Activated CD4-positive, alpha-beta T cell treated with anti-CD3 and anti-CD28 coated beads for 1 hour (primary cell): Measurements from ENCODE around the gene FNIP2.
"Not testable (repeated sequence)": the region's sequence is repeated elsewhere in the genome, so short reads cannot be mapped to it uniquely, and the experiment has no call there.

Experiments used
- DNase-seq: peaks from one replicate; pipeline ENCODE4 v3.0.0-alpha.2; 2020

Gene FNIP2

DNA sequence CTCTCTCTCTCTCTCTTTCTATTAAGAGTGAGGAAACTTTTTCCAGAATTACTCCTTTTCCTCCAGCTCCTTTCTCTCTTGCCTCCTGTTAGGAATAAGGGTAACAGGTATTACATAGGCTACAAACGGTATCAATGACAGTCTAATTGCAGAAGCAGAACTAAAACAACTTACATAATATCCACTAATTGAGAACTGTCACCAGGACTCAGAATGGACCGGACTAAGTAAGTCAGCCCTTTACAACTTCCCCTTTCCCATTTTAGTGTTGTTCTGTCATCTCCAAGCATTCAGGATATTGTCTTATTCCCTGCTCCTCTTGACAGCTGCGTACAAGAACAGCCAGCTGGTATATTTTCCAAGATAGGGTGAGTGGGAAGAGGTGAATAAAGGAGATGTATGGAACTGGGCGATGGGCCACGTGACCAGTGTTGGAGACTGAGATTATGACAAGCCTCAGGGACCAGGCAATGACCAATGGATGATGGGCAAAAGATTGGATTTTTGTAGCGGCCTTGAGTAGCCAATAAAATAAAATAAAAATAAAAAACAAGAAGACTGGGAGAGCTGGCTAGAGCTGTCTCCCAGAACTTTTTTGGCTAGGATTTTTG is 2.3 kb upstream of the FNIP2 start:
- no peak for DNase-seq

- no peak for DNase-seq
Observed at GRCh38 chr4:158767451-158767850, 1.4 kb upstream of the FNIP2 start.

DNA sequence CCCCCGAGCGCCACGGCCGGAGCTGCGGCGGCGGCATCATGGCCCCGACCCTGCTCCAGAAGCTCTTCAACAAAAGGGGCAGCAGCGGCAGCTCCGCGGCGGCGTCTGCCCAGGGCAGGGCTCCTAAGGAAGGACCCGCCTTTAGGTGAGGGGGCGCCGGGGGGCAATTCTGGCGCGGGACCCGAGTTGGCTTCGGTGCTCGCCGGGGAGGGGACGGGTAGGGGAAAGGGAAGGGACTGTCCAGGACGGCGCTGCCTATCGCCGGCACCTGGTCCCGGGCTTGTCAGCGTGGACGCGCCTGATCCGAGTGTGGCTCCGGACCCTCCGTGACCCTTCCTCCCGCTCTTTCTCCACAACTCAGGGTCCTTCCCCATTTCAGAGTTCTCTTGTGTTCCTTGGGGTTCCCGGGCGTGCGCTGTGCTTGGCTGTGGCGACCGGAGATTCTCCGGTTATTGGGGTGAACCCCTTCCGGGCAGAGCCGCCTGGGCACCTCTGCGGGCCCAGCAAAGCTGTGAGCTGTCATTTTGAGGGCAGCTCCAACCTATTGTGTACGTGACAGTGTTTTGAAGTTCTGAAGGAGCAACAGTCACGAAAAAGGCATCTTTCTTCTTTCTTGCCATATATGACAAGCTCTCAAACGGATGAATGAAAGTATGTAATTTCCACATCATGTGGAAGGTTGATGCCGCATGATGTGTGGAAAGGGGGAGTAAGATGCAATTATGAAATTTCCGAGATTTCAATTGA is 522 bp downstream of the FNIP2 start:
- DNase-seq, result peak; percentile 15

- DNase-seq, result no peak
Observed at GRCh38 chr4:158770671-158771070, 1.8 kb downstream of the FNIP2 start.

DNA sequence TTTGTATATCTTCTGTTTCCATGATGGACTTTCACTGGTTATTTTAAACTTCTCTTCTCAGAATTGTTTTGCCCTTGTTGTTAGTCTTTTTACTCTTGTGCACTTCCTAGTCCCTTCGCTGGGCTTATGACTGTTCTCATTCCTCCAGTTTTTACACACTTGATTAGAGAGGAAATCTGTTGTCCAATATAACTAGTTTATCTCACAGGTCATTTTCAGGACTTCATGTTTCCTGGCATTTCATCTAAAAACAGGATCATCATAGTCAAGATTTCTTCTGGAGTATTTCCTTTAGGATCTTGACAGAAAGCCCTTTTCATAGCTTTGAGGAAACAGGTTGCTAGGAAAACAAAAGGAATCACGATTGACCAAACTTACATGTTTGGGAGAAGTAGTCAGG is 3.0 kb downstream of the FNIP2 start:
- DNase-seq, result no peak

- no peak for DNase-seq
Observed at GRCh38 chr4:158775091-158775651, 6.3 kb downstream of the FNIP2 start.

DNA sequence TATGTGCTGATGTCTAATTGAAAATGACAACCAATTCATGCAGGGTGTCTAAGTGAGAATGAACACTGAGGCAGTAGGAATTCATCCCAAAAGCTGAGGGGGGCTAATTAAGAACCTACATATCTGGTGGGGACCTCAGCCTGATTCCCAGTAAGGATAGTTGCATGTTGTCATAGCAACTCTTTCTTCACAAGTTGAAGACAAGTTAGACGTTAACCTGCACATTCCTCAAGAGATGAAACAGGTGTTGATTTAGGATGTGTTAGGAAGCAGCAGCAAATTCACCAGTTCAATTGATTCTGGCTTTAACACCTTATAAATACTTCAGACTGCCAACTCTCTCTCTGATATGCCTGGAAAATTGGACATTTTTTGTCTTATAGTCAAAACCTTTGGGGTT is 7.3 kb downstream of the FNIP2 start:
- DNase-seq, result no peak

DNA sequence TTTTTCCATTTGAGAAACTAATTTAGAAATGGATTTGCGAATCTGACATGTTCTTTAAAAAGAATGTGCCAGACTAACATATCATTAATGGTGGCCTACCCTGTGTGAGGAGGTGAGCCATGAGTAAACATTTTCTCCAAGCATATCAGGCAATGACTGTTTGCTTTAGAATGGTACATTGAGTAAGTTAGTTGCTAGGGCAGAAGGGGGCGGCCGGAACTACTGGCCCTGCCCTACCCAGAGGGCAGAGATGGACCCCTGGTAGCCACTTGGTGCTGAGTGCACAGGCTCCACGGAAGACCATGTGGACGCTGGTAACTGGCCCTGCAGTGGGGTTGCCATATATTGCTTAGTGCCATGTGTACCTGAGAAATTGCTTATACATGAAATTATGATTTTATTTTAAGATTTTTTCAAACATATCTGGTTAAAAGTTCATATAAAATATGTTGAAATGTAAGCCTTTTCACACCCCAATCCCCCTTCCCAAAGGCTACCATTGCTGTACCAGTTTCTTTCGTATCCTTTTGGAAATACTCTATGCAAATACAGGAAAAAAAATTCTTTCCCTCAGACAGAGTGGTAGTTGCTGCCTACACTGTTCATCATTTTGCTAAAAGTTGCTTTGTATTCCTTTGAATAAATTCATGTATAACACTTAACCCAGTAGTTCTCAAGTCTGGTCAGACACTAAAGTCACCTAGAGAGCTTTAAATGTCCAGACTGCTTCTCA is 8.8 kb downstream of the FNIP2 start:
- DNase-seq, result no peak

GRCh38 chr4:158778156-158778711 is 9.4 kb downstream of the FNIP2 start:
- no peak for DNase-seq

DNA sequence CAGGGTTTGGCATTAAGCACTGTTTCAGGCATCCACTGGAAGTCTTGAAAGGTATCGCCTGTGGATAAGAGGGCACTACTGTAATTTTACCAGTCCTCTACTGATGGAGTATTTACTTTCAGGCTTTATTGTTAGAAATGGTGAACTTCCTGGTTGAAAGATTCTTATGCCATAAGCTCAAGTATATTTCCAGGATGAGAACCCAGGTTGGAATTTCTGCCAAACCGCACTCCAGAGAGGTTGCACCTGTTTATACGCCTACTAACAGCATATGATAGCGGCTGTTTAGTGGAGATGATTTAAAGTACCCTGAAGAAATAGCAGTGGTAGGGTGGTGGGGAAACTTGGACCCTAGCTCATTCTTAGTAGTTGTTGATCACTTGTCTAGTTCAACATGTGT is 9.9 kb downstream of the FNIP2 start:
- DNase-seq, result no peak

DNA sequence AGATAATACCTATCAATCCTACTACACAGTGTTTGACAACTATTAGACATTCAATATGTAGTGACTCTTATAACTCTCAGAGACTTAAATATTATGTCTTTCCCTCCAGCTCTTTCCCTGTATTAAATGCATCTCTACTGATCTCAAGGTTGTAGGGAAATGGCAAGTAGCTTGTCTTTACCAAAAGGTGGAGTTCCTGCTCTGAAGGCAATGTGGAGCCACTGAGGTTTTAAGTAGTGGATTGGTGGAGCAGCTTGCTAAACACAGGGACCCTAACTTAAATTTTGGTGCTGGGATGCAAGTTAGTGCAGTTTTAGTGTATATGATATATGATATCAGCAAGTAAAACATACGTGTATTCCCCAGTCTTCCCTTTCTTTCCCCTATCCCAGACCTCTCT is 13.1 kb downstream of the FNIP2 start:
- no peak for DNase-seq

GRCh38 chr4:158782551-158783360 is 13.9 kb downstream of the FNIP2 start:
- DNase-seq, result no peak

DNA sequence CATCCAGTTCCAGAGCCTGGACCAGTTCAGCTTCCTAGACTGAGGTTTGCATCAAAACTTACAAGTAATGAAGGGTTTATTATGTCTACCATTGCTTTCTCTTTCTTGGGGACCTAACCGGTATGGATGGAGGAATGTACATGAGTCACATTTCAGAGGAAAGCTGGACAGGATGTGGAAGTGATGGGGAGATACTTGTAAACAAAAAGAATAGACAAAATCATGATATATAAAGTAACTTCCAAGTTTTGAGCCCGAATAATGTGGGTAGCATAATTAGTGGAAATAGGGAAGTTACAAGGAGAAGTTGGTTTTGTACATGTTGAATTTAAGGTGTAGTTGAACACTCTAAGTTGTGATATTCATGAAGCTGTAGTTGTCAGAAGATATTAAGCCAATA is 15.0 kb downstream of the FNIP2 start:
- DNase-seq, result no peak

- DNase-seq, result no peak
Observed at GRCh38 chr4:158785718-158786117, 16.9 kb downstream of the FNIP2 start.

GRCh38 chr4:158786121-158786601 is 17.3 kb downstream of the FNIP2 start:
- DNase-seq, result no peak

- DNase-seq, result no peak
Observed at GRCh38 chr4:158786955-158787354, 18.1 kb downstream of the FNIP2 start.

- no peak for DNase-seq
Observed at GRCh38 chr4:158787709-158788475, 19.1 kb downstream of the FNIP2 start.

GRCh38 chr4:158788516-158788915 is 19.7 kb downstream of the FNIP2 start:
- DNase-seq, result no peak

GRCh38 chr4:158789853-158790252 is 21.0 kb downstream of the FNIP2 start:
- no peak for DNase-seq

DNA sequence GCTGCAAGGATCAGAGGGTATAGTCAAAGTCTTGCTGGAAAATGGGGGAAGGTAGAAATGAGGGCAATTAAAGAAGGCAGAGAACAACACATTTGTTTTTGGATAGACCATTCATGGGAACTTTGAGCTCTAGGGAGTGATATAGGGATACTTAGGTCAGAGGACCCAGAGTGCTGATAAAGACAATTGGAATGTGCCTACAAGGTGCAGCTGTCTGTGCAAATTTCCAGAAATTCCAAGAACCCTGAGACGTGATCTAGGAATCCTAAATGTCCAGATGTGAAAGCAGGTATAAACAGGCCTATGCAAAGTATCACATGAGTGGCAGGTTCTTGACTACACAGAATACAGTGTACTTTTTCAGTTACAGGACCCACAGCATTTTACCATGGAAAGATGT is 24.2 kb downstream of the FNIP2 start:
- DNase-seq, result no peak

DNA sequence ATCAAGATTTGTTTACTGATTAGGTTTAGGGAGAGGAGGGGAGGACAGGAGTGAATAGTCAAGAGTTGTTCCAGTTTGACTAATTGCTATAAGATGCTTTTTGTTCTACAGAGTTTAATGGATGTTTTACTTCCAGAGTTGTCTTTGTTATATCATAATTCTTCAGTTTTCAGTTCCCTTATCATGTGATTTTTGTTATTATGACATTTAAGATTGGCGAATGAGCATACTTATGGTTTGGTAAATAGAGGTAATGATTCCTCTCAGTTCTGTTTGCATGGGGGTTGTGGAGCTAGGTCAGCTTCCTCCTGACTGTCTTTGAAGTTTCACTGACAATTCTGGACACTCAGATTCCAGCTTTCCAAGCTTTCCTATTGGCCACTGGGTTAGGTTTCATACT is 24.6 kb downstream of the FNIP2 start:
- not testable (repeated sequence) for DNase-seq
